NCI-H1436 treated with DMSO at 0.1 percent for 48 hours (cell line): ENCODE data around the gene SUCNR1.
"Not testable (repeated sequence)": the region's sequence is repeated elsewhere in the genome, so short reads cannot be mapped to it uniquely, and the experiment has no call there.

Experiments used
- DNase-seq: peaks from one replicate; lab custom pipeline; 2025; lab: John Stamatoyannopoulos, UW

SUCNR1 gene

GRCh38 chr3:151871639-151872468, 1.6 kb upstream of the SUCNR1 start:
- DNase-seq: no peak

- not testable (repeated sequence) for DNase-seq
These were observed 636 bp downstream of the SUCNR1 start for GRCh38 chr3:151874079-151874478.

- DNase-seq: no peak
These were observed 2.3 kb downstream of the SUCNR1 start for GRCh38 chr3:151875759-151876158.

GRCh38 chr3:151877269-151877668, 3.8 kb downstream of the SUCNR1 start:
- DNase-seq: no peak

DNA sequence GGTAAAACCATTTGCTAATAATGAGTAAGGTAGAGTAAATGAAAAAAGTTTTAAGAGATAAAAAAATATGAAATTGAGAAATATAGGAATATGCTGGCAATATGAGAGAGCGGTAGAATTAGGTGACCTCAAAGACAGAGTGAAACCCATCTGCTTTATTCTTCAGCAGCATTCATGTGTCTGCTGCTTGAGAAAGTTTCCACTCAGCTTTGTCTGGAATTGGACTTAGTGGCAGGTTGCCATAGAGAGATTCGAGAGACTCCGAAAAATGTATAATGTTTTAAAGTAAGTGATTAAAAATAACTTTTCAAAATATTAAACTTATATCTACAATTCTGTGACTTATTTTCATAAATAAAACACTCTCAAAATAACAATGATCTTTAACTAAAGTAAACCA, 5.0 kb downstream of the SUCNR1 start:
- DNase-seq: no peak

- DNase-seq: no peak
These were observed 5.6 kb downstream of the SUCNR1 start for GRCh38 chr3:151879037-151879436.

DNA sequence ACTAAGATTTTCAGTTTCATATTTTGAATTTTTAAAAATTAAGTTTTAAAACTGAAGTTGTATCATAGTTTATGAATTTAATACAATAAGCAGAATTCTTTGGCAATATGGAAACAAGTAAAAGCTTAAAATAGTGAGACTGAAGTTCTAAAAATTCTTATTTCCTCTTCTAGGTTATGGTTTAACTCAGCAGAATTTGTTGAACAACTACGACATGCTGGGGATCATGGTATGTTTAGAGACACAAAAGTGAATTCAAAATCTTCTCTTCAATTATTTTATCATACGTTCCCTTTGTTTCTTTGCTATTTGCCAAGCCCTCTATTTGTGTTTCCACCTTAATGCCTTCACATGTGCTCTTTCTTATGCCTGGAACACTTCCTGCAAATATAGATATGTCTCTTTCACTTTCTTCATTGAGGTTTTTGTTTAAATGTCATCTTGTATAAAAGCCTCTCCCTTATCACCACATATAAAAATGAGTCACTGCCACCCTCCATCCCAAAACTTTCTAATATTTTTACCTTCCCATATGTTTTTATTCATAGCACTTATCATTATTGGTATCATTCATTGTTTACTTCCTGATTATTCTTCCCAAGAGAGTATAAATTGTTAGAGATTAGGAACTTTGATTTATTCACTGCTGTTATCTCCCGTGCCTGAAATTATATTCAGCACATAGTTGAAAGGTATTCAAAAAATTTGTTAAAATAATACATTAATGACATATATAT, 6.4 kb downstream of the SUCNR1 start:
- DNase-seq: no peak

DNA sequence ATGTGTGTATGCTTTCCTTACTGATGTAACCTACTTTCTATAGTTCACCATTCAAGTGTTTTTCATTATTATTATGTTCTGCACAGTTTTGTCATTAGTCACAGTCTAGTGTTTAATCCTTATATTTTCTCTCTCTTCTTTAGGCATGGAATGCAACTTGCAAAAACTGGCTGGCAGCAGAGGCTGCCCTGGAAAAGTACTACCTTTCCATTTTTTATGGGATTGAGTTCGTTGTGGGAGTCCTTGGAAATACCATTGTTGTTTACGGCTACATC, 6.9 kb downstream of the SUCNR1 start:
- no peak for DNase-seq

DNA sequence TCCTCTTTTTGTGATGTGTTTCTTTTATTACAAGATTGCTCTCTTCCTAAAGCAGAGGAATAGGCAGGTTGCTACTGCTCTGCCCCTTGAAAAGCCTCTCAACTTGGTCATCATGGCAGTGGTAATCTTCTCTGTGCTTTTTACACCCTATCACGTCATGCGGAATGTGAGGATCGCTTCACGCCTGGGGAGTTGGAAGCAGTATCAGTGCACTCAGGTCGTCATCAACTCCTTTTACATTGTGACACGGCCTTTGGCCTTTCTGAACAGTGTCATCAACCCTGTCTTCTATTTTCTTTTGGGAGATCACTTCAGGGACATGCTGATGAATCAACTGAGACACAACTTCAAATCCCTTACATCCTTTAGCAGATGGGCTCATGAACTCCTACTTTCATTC, 7.7 kb downstream of the SUCNR1 start:
- no peak for DNase-seq

- not testable (repeated sequence) for DNase-seq
These were observed 12.0 kb downstream of the SUCNR1 start for GRCh38 chr3:151885397-151885796.

DNA sequence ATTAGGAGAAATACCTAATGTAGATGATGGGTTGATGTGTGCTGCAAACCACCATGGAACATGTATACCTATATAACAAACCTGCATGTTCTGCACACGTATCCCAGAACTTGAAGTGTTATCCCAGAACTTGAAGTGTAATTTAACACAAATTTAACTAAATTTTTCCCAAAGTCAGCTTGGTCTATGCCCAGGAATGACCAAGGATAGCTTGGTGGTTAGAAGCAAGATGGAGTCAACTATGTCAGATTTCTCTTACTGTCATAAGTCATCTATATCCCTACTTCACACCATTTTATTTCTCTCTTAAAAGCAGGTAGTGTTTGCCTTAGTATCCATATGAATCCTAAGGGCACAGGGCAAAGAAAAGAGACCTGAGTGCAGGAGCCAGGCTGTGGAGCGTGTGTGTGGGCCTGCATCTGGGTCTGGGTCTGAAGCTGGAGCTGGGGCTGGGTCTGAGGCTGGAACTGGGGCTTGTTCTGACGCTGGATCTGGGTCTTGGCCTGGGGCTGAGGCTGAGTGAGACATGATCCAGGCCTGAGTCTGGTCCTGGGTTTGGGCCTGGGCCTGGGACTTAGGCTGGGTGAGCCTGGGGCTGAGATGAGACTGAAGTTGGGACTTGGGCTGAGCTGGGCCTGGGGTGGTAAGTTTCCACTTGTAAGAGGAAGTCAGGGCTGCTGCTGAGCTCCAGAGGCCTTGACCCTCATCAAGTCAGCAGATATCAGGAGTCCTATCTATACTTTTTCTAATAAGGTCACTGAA, 14.2 kb downstream of the SUCNR1 start:
- DNase-seq: not testable (repeated sequence)

- no peak for DNase-seq
These were observed 17.3 kb downstream of the SUCNR1 start for GRCh38 chr3:151890721-151891141.

- DNase-seq: no peak
These were observed 18.3 kb downstream of the SUCNR1 start for GRCh38 chr3:151891721-151892120.

GRCh38 chr3:151894219-151894618, 20.8 kb downstream of the SUCNR1 start:
- no peak for DNase-seq

DNA sequence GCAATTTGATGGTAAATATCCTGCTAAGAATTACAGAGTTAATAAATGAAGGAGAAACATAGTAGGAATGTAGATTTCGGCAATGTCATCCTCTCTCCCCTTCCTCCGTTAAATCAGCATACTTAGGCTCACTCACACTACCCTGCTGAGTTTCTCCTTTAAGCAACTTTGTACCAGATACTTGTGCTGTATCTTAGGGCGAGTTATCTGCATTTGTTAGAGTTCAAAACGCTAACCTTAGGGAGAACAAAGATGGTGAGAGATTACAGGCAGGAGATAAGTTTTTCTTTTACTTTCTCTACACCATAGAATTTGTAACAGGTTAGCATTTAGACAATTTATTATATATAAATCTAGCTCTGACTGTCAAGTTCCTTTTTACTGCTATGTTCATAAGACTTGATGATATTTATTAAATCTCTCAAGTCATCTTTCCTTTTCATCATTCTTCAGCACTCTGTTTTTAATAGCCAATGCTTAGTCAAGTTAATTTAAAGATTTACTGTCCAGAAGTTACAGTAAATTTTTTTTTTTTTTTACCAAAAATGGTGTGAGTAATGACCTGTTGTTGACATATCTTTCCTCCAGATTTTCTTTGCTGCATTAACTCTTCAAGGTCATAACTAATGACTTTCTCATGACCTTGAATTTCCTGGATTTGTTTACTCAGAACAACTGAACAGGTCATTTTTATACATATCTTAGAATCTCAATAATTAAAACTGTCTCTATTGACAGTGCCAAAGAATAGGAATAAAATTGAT, 22.2 kb downstream of the SUCNR1 start:
- DNase-seq: no peak

- DNase-seq: no peak
These were observed 23.0 kb downstream of the SUCNR1 start for GRCh38 chr3:151896246-151897012.

- DNase-seq: not testable (repeated sequence)
These were observed 24.7 kb downstream of the SUCNR1 start for GRCh38 chr3:151898121-151898520.

- not testable (repeated sequence) for DNase-seq
These were observed 25.3 kb downstream of the SUCNR1 start for GRCh38 chr3:151898564-151899261.

GRCh38 chr3:151899996-151900395, 26.6 kb downstream of the SUCNR1 start:
- DNase-seq: no peak

DNA sequence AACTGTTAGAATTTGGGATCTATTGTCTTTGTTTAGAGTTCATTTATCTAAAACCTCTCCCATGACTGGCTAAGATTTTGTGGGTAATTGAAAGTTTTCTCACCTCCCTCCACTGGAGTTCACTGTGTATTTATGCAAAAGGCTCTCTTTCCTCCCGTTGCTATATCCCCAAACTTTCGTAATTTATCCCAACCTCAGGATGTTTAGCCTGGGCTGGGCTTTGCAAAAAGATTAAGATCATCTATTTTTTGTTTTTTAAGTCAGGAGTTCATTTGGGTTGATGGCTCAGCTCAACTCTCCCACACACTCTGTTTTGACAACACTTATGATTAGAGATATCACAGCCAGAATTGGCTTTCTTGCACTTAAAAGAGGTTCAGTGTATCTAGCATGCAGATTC, 27.0 kb downstream of the SUCNR1 start:
- DNase-seq: no peak
